HG02588 (cell line): ENCODE results near the gene VPS11.
"Not testable (repeated sequence)": the region's sequence is repeated elsewhere in the genome, so short reads cannot be mapped to it uniquely, and the experiment has no call there.

Experiments
- ATAC-seq: cut with Tn5 transposase; IDR thresholded peaks from one replicate; pipeline ENCODE4 v1.9.1; 2021; ENCODE audit warnings: mild to moderate bottlenecking, moderate library complexity; ENCODE audit not compliant: unreplicated experiment

The VPS11 gene

DNA sequence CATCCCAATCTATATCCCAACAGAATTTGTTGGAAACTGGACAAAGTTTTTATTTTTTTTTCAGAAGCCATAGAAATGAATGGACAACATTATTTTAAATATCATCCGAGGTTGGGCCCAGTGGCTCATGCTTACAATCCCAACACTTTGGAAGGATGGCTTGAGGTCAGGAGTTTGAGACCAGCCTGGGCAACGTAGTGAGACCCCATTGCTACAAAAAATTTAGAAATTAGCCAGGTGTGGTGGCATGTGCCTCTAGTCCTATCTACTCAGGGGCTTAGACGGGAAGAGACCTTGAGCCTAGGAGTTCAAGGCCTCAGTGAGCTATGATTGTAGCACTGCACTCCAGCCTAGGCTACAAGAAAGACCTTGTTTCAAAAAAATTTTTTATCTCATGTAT is 32.8 kb upstream of the VPS11 start:
- ATAC-seq: no peak

DNA sequence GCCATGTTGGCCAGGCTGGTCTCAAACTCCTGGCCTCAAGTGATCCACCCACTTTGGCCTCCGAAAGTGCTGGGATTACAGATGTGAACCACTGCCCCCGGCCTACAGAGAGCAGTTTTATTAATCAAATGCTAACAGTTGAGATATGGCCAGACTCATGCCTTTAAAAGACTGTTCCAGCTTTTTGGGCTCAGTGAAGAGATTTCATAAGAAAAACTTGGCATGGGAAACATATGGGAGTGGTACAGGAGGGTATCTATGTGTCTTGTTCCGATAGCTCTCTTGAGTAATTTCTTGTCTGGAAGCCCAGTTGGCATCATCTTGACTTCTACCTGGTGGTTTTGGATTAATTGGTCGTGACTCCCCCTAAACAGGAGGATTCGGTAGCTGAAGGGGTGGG is 28.7 kb upstream of the VPS11 start:
- no peak for ATAC-seq

DNA sequence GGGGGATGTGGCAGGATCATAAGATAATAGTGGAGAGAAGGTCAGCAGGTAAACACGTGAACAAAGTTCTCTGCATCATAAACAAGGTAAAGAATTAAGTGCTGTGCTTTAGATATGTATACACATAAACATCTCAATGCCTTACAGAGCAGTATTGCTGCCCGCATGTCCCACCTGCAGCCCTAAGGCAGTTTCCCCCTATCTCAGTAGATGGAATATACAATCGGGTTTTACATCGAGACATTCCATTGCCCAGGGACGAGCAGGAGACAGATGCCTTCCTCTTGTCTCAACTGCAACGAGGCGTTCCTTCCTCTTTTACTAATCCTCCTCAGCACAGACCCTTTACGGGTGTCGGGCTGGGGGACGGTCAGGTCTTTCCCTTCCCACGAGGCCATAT is 28.1 kb upstream of the VPS11 start:
- not testable (repeated sequence) for ATAC-seq

DNA sequence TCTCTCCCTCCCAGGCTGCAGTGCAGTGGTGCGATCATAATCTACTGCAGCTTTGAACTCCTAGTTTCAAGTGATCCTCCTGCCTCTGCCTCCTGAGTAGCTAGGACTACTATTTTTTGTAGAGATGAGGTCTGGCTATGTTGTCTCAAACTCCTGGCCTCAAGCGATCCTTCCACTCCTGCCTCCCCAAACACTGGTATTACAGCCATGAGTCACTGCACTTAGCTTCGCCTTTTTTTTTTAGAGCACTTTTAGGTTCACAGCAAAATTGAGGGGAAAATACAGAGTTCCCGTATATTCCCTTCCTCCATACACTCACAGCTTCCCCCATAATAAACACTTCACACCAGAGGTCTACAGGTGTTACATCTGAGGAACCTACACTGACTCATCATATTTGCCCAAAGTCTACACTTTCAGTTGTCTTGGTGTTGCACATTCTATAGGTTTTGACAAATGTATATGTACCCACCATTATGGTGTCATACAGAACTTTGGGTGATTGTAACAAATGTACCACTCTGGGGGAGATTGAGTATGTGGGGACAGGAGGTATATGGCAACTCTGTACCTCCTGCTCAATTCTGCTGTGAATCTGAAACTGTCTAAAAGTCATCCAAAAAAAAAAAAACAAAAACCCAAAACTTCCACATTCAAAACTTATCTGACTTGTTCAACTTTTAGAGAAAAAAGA is 25.6 kb upstream of the VPS11 start:
- no peak for ATAC-seq

DNA sequence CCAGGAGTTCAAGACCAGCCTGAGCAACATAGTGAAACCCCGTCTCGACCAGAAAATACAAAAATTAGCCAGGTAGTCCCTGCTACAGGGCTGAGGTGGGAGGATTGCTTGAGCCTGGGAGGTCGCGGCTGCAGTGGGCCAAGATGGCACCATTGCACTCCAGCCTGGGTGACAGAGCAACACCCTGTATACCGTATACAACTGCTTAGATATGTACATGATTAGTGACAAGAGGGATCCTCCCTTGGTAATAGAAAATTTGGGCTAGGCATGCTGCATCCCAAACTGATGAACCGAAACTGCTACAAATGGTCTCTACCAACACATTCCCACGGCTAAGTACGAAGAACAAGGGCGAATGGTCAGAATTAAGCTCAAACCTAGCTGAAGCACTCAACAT is 24.7 kb upstream of the VPS11 start:
- ATAC-seq: no peak

DNA sequence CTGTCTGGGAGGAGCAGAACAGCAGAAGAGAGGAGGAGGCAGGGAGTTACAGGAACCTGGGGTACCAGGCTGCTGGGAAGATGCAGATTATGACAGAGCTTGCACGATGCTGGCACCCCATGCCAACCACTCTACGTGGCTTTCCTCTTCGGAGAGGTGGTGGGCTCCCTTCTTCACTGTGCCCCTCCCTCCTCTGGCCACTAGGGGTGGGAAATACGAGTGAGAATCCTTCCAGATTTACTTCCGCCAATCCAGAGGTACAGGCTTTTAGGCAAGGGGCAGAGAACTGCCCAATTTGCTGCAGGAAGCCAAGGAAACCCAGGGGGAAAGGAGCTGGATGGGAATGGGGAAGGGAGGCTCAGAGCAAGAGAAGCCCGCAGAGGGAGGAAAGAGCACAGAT is 22.9 kb upstream of the VPS11 start:
- ATAC-seq: no peak

DNA sequence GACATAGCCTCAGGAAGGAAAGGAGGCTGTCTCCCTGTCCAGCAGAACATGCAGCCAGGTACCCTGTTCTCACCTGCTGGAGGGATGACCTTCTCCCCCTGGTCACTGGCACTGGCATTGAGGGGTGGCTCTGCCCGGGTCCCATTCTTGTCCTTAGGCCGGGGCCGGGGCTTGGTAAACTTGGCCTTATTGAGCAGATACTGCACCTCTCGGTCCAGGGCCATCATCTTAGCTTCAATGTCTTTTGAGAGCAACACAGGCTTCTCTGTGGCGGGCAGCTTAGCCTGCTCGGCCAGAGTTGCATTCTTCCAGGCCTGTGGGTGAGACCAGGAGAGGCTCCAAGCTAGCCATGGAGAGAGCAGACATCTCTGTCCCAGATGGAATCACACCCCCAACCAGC is 21.1 kb upstream of the VPS11 start:
- ATAC-seq: no peak

DNA sequence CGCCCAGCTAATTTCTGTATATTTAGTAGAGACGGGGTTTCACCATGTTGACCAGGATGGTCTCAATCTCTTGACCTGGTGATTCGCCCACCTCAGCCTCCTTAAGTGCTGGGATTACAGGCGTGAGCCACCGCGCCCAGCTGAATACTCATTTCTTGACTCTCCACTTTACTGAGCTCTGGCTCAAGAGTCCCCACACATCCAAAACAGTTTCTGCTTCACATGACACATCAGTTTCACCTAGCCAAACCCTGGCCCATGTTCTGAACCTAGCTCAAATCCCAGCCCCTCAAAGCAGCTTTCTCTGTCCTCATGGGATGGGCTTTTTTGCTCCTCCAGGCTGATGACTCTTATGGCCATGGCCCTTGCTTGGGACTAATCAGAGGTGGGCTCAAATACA is 20.4 kb upstream of the VPS11 start:
- no peak for ATAC-seq

DNA sequence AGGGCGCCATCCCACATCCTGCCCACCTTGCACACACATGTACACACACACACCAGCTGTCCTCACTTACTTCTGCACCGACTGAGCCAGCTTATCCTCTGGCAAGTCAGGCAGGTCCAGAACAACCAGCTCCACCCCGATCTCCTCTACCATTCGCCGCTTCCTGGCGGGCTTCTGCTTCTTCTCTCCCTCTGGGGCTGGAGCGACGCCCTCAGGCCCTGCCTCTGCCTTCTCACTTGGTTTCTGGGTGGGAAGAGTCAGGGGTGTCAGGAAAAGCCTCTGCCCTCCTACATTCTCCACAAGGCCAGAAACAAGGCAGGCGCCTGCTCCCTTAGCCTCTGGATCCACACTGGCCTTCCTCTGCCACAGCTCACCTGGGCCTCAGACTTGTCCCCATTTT is 19.0 kb upstream of the VPS11 start:
- no peak for ATAC-seq

DNA sequence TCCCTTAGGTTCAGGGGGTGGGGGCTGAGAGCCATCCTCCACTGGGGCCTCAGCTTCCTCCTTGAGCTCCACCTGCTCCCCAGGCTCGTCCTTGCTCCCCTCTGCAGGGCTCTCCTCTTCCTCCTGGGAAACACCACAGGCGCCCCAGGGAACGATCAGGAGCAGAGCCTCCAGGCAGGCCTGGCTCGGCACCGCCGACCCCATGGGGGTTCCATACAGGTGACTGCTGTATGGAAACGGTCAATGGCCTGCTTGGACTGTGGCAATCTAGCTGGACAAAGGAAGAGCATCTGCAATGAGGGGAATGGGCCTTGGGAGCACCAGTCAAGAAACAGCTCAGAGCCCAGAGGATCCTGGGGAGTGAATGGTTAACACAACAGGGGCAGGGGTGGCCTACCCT is 18.5 kb upstream of the VPS11 start:
- no peak for ATAC-seq

DNA sequence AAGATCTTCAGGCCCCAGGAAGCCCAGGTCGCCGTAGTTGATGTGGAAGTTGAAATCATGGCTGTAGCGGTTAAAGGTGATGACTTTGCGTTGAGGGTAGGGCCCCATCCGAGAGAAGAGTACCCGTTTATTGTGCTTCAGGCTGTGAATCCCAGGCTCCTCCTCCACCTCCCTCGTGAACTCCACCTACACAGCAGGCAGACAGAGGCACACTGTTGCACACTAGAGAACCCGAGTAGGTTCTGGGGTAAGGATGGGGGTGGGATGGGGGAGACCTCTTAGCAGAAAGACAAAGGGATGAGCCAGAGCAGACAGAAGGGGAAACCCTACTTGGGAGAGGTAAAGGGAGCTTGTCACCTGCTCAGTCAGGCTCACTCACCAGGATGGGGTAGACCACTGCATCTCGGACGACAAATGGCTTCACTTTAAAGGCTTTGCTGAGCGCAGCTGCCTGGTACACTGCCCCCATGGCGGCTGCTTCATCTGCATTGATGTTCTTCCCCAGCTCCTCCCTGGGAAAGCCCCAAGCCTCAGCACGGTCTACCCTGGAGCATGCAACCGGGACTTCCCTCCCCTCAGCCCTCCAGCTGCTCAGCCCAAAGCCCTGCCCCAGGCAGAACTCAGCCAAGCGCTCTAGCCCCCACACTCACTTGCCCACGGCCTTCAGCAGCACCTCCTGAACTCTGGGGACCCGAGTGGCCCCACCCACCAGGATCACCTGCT is 16.0 kb upstream of the VPS11 start:
- peak; percentile 59 for ATAC-seq

DNA sequence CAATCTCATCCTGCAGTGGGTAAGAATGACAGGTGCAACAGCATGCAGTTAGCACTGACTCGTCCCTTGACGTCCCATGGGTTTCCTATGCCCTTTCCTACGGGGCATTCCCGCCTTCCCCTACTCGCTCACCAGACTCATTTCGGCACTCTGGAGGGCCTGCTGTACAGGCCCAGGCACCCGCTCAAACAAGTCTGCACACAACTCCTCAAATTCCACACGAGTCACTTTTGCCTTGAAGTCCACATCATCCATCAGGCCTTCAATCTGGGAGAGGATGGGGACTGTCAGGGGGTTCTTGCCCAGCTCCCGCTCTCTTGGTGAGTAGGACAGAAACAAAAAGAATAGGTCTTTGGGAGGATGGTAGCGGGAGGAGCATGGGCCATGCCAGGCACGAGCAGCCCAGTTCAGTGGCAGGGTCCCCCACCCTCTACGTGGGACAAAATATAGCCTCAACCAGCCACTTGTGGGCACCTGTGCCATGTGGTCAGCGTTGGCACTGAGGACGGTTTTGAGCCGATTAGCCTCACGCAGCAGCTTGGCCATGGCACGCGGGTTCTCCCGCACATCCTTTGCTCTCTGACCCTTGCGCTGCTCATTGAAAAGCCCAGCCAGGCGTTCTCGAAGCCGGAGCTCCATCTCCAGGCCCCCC is 15.3 kb upstream of the VPS11 start:
- ATAC-seq: peak; percentile 6

DNA sequence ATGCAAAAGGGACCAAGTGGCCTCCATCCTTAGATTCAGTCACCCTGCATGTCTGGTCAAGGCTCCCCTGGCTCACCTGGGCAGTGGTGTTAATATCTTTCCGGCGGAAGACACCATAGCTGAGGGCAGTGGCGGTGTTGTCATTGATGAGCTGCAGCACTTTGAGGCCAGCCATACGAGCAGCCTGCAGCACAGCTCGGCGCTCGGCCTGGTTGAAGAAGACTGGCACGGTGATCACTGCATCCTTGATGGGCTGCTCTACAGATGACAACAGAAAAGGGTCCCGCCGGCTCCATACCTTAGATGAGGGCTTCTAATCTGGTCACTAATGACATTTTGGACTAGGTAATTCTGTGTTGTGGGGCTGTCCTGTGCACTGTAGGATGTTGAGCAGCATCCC is 13.2 kb upstream of the VPS11 start:
- ATAC-seq: no peak

DNA sequence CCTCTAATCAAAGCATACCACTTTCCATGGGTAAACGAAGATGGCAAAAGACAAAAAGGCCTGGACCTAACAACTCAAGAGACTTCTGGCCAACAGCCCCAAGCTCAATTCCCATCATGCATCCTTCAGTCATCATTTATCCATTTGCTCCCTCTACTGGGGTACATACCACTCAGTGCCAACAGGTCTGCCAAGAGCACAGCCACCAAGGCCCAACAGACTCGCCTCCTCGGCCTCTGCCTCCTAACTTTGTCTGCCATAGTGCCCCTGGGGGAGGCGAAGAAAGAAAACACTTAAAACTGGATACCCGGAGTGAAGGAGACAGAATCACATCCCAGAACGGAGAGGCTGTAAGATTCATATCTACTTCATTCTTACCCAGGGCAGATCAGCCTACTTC is 11.7 kb upstream of the VPS11 start:
- no peak for ATAC-seq

DNA sequence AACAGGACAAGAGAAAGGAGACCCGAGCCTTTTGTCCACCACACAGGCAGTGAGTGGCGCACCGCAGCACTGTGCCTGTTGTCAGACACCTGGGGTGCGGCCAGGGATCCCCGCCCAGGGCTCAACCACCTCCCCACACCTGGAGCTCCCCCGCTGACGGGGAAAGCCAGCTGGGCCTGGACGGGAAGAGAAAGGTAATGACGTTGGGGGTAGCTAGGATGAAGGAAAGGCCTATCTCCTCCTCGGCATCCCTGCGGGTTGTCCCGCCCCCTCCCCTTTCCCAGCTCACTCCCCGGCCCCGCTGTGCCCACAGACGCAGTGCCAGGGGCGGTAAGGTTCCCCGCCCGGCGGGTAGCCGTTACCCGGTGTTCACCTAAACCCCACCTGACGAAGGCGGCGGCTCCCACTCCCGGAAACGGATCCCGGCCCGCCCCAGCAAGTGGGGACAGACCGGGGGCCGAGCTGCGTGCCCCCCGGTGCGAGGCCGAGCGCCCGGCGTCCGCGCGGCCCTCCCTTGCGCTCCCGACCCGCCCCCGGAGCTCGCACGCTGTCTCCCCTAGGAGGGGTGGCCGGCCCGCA is 11.1 kb upstream of the VPS11 start:
- ATAC-seq: peak; percentile 5

DNA sequence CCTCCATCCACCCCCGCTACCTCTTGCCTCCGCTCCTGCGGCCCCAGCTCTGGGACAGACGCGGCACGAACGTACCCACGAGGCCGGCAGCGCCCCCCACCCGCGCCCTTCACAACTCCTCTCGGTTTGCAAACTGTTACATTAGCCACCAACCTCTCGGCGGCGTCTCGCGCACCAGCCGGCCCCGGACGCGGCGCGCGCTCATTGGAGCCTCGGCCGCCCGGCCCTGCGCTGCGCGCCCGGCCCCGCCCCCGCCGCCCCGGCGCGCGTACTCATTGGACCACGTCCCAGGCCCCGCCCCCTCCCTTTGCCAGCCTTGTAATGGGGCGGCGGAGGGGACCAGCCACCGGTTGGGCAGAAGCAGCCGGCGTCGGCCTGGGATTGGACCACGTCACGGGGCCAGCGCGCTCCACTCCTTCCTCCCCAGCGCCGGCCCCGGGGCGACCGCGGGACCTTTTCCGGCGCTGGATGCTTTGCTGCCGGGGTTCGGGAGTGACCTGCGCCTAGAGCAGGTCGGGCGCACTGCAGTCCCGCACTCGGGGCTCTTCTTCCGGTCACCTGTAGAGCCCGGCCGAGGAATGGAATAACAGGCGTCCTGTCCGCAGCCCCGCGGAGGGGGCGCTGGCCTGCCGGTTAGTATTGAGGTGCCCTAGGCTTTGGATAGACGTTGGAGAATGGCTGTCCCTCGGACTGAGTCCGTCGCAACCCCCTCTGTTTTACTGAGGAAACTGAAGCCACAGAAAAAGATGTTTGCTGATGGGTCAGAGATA is 10.4 kb upstream of the VPS11 start, which contains the start of gene HYOU1:
HYOU1 (minus strand) TSS at position 206 of the 770 bp plus-strand sequence. CDS start 1,045 bp downstream, outside the sequence.
- peak; percentile 90 for ATAC-seq

DNA sequence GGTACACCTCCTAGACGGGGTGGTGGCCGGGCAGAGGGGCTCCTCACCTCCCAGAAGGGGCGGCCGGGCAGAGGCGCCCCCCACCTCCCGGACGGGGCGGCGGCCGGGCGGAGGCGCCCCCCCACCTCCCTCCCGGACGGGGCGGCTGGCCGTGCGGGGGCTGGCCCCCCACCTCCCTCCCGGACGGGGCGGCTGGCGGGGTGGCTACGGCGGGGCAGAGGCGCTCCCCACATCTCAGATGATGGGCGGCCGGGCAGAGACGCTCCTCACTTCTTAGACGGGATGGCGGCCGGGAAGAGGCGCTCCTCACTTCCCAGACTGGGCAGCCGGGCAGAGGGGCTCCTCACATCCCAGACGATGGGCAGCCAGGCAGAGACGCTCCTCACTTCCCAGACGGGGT is 8.5 kb upstream of the VPS11 start:
- ATAC-seq: not testable (repeated sequence)

DNA sequence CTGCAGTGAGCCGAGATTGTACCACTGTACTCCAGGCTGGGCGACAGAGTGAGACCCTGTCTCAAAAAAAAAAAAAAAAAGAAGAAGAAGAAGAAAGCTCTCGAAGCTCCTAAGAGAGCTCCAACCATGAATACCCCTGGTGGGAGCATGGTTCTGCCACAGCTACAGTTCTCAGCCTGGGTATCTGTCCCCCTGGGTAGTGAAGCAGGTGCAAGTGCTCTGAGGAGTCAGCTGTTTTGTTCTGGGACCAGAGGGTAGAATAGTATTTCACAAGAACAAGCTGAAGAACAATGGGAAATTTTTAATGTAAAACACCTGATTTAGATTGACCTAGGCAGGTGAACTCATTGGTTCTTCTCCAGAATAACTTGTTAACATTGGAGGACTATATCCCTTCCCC is 6.4 kb upstream of the VPS11 start:
- no peak for ATAC-seq

DNA sequence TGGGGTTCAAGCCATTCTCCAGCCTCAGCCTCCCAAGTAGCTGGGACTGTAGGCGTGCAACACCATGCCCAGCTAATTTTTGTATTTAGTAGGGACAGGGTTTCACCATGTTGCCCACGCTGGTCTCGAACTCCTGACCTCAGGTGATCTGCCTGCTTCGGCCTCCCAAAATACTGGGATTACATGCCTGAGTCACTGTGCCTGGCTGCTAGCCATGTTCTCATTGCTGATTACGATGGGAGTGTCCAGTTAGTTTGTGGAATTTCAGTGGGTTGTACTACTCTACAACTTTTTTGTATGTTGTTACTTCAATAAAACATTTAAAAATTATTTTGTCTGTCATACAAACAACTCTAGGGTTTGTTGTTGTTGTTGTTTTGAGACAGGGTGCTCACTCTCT is 4.8 kb upstream of the VPS11 start:
- no peak for ATAC-seq

DNA sequence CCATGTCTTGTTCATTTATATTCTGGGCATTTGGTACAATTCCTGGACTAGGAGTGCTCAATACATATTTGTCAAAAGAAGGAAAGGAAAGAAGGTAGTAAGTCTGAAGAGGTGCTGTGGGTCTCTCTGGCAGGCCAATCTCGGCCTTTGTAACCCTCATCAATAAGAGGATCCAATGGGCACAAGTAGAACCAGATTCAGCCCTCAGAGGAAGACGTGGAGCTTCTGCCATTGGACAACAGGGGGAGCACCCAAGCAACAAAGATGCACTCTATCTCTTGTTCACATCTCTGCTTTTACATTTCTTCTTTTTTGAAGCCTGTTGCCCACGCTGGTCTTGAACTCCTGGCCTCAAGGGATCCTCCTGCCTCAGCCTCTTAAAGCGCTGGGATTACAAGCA is 2.2 kb upstream of the VPS11 start:
- ATAC-seq: no peak

DNA sequence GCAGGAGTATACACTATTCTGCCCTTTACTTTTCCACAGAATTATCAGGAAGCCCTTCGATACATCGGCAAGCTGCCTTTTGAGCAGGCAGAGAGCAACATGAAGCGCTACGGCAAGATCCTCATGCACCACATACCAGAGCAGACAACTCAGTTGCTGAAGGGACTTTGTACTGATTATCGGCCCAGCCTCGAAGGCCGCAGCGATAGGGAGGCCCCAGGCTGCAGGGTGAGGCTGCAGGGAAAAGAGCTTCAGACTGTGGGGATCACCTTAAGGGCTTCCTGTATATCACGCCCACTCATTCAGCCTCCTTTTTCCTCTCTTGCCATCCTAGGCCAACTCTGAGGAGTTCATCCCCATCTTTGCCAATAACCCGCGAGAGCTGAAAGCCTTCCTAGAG is 10.2 kb downstream of the VPS11 start:
- no peak for ATAC-seq
